Sciatic nerve (tissue), 2 donors: ENCODE results near the gene TNFRSF18. TPM values are rescaled to one million over a fixed set of nuclear protein-coding genes. Genes with fewer than 3 reads are reported as not detected.

Source experiments
- ATAC-seq: fragments of 200-7000 bp; cut with Tn5 transposase; one replicate; pipeline ENCODE4 v1.9.1; 2020; ENCODE audit warnings: mild to moderate bottlenecking, moderate library complexity
- DNase-seq: peaks from one replicate; pipeline ENCODE4 v3.0.0-alpha.2; 2020; ENCODE audit warnings: low spot score
- intact Hi-C: fragments of 100-400 bp; cut with DNase I; formaldehyde crosslinking; loops from one replicate; pipeline ENCODE4 v1.14.2; 2022
- total RNA-seq: library from RNA; stranded (reverse); fragmentation: NEBNext Ultra II Directional; extraction: Animal tissue kit (Norgen Biotek cat#: 25700); gene quantifications from one replicate; pipeline ENCODE4 v1.2.1, GENCODE V29; 2021
- donor health status: DM: no; HTN: no; CAD: no.
- donor health status: DM: no; HTN: no; CAD: no.

TNFRSF18 gene
- total RNA-seq, 1 donor from 2014 or later: 0.58 TPM

DNA sequence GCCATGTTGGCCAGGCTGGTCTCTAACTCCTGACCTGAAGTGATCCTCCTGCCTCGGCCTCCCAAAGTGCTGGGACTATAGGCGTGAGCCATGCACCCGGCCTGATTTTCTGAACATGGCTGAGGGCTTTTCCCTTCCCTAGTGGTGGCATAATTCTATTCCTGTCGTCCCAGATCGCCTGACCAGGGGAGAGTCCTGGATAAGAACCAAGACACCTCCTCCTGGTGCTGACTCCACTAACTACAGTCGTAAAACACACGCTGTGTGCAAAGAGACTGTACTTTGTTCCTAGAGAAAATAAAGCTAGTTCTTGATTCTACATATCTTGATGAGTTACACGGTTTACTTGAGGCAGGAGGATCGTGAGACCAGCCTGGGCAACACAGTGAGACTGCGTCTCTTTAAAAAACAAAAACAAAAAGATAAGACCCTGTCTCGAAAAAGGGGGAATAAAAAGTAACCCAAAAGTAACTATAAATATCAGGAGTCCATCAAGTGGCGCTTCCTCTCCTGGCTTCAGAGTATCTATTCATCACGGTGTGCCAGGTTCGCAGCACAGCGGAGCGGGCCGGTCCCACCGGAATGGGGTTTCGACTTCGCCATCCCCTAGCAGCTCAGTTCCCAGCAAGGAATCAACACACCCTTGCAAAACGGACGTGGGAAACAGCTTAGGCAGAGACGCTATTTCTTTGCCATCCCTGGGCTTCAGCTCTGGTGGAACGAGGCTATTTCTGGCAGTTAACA lies 24.4 kb upstream of the TNFRSF18 start:
- ATAC-seq (no peak), DNase-seq (no peak)
- intact Hi-C loops: no loop called here

DNA sequence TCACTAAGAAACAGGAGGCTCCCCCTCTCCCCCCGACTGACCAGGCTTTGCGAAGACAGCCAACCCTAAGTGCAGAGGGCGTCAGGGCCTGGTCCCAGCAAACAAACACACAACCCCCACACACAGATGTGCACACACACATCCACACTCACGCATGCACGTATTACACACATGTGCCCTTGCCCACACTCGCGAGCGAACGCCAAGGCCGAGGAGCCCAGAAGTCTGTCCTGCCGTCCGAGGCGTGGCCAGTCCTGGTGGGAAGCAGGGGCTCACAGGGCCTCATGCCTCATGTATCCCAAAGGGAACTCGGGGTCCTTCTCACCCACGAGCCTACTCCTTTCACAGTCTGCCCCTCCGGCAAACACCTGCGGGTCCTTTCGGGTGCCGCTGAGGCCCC lies 23.4 kb upstream of the TNFRSF18 start:
- intact Hi-C loops: no loop called here
- DNase-seq (no peak), ATAC-seq (no peak)

DNA sequence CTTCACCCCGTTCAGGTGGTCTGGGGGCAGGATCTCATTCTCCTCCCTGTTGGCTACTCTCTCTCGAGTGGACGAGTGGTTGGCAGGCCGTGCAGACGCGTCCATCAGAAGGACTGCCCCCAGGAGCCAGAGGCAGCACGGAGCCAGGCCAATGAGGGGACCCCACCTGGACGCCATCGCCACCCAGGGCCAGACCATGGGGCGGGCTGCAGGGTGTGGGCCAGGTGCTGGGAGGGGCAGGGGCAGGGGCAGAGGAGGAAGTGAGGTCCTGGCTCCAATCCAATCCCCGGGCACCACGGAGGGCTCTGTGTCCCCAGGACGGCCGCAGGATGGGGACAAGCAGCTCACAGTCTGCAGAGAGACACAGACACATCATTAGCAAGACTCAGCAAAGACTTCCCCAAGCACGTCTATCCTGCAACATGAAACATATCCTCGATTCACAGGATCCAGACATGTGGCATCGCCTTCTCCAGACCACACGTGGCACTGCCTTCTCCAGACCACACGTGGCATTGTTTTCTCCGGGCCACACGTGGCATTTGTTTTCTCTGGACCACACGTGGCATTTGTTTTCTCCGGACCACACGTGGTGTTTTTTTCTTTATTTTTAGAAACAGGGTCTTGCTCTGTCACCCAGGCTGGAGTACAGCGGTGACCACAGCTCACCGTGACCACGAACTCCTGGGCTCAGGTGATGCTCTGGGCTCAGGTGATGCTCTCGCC lies 22.4 kb upstream of the TNFRSF18 start:
- ATAC-seq: no peak
- intact Hi-C loops: no loop called here
- no peak for DNase-seq

DNA sequence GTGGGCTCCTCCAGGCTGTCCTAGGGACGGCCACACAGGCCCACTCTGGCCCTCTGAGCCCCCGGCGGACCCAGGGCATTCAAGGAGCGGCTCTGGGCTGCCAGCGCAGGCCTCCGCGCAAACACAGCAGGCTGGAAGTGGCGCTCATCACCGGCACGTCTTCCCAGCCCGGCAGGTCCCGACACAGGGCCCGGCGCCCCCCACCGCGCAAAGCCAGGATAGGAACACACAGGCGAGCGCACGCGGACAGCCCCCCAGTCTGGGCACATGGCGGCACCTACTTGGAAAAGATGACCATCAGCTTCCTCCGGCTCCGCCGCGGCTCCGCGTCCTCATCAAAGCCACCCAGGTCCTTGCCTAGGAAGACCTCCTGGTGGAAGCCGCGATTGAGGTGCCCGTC lies 21.8 kb upstream of the TNFRSF18 start:
- intact Hi-C loops: no loop called here
- no peak for DNase-seq
- no peak for ATAC-seq

DNA sequence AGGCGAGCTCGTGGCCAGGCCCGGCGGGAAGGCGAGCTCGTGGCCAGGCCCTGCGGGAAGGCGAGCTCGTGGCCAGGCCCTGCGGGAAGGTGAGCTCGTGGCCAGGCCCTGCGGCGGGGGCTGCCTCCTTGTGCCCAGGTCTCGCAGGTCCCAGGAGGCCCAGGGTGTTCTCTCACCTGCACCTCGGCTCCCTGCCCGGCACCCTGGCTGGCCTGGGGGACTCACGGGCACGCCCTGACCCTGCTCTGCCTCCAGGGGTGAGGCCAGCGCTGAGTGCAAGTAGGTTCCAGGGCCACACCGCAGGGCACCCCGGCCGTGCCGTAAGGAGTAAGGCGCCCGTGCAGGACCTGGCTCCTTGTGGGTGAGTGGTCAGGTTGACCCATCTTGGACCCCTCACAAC lies 21.0 kb upstream of the TNFRSF18 start:
- DNase-seq (no peak), ATAC-seq (no peak)
- intact Hi-C loops: no loop called here

DNA sequence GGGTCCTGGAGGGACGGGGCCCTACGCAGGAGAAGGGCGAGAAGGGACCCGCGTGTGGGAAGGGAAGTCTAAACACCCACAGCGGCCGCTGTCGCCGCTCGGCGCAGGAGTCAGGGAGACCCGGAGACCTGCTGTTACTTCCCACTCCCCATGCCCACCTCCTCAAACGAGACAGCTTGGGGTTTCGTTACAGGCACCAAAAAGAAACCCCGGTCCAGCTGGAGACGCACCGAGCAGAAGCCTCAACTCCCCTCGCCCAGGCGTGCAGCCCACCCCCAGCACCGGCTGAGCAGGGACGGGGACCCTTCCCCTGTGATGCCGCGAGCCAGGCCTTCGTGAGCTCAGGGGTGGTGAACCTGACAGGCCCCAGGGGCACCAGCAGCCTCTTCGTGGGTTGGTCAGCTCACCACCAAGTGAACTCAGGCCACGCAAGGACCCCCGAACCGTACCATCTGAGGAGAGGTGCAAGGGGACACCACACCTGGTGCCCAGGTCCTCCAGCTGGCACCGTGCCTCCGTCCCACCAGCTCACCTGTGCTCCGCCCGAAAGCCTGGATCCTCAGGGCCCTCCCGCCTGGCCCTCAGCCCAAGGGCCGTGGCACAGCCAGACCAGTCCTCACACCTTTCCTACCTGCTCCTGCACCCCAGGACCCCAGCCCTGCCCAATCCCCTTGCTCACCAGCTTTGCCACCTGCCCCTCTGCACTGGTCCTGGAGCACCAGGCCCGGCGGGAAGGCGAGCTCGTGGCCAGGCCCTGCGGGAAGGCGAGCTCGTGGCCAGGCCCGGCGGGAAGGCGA lies 20.4 kb upstream of the TNFRSF18 start:
- DNase-seq (no peak), ATAC-seq (no peak)
- intact Hi-C loops: no loop called here

DNA sequence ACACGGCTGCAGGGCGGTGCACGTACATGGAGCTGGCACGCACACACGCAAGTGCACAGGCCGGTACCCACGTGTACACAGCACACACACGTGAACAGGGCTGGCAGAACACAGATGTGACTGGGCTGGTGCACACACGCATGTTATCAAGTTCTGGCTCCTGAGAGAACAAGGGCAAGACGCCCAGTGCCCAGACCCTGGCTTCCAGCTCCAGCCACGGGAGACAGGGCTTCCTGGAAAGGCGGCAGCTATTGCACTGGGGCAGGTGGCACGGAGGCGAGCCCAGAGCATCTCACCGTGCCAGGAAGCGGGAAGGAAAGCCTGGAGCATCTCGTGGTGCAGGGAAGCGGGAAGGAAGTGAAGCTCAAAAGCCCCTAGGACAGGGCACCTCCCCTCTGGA lies 19.5 kb upstream of the TNFRSF18 start:
- DNase-seq (no peak), ATAC-seq (no peak)
- intact Hi-C loops: no loop called here

DNA sequence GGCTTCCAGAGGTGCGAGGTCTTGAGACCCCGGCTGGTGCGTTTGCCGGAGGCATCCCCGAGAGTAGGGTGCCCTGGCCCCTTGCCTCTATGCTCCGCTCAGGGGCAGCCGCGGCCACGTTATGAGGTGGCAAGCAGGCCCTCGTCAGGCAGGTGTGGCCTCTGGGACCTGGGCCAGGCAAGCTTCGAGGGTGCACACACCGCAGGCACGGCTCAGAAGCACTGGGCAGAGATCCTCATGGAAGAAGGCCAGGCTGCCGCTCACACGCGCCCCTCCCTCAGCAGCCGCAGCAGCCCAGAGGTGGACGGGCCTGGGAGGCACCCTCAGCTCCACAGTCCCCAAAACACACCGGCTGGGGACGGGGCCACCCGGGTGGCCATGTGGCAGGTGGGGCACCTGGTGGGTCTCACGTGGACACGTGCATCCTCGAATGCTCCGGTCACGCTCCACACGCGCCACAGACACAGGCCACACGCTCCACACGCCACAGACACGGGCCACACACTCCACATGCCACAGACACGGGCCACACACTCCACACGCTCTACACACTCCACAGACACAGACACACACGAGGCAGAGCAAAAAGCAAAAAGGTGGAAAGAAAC lies 18.9 kb upstream of the TNFRSF18 start:
- intact Hi-C loops: no loop called here
- no peak for ATAC-seq

DNA sequence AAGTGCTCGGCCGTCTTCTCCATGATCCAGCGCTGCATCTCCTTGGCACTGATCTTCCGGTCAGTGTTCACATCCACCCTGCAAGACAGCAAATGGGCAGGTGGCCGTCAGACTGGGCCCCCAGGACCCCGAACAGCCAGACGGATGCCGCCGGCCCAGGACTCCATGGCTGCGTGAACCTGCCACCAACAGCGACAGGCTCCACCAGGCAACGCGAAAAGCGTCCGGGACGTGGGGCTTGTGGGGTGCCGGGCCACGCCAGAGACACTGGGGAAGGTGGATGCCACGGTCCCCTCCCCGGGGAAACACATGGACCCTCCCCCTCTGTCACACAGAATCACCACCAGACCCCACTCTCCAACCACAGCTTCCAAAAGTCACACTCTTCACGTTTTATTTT lies 17.5 kb upstream of the TNFRSF18 start:
- ATAC-seq: no peak
- intact Hi-C loops: no loop called here

More for the DNA sequence above, 18.9 kb upstream of the TNFRSF18 start:
- DNase-seq: no peak

DNA sequence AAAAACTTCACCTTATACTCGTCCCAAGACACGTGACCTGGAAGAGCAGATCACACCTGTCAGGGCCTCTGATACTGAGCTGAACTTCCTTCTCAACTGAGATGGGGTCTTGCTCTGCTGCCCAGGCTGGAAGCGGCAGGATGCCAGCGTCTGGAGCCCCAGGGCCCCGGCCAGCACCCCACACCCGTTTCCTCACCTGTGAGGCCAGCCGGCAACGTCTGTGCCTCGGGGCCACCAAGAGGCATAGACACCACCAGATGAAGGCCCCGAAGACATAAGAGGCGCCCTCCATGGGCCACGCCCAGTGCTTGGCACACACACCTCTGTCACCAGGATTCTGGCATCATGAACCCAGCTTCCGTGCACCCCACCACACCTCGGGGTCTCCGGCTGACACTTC lies 16.9 kb upstream of the TNFRSF18 start:
- ATAC-seq: no peak
- no peak for DNase-seq
- intact Hi-C loops: no loop called here

More for the DNA sequence above, 17.5 kb upstream of the TNFRSF18 start:
- DNase-seq: no peak

DNA sequence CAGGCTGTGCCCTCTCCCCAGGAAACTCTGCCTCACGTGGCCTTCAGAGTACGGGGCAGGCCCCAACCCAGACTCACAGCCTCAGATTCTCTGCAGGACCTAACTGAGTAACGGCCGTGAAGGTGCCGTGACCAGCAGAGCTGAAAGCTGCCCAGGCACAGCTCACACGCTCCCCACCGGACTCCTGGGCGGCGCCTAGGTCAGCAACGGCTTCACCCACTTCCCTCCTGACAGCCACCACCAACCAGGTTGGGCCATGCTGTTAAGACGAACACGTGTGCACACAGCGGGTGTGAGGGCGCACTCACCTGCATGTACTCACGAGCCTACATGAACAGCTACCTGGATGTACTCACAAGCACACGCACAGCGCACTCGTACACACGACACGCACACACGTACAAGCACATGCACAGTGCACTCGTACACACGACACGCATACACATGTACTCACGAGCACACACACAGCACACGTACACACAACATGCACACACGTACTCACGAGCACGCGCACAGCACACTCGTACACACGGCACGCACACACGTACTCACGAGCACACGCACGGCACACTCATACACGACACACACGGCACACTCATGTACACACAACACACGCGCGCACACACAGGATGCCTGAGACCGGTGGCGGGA lies 16.3 kb upstream of the TNFRSF18 start:
- no peak for ATAC-seq
- no peak for DNase-seq
- intact Hi-C loops: no loop called here

DNA sequence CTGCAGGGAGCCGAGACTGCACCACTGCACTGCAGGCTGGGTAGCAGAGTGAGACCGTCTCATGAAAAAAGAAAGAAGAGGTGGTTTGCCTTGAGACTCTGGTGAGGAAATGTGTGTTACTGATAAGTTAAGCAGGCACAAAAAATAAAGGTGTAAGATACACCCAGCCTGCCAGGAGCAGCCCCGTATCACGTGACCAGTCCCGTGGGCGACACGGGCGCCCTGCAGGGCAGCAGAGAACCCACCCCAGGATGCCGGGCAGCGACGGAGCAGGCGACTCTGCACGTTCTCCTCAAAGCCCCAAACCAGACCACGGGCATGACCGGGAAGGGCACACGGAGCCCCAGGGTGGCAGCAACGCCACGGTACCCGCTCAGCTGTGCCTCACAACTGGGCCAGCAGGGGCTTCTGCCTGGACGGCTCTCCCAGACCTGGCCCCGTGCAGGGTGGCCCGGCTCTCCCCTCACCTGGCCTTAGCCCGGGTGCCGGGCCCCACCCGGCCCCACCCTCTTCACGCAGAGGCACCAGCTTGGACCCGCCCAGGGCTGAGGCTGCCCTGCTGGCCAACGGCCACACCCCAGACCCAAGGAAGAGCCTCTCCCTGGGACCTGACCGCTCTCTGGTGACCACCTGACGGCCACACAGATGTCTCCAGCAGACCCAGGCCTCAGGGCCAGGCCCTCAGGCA lies 15.6 kb upstream of the TNFRSF18 start:
- ATAC-seq (no peak), DNase-seq (no peak)
- intact Hi-C loops: no loop called here

DNA sequence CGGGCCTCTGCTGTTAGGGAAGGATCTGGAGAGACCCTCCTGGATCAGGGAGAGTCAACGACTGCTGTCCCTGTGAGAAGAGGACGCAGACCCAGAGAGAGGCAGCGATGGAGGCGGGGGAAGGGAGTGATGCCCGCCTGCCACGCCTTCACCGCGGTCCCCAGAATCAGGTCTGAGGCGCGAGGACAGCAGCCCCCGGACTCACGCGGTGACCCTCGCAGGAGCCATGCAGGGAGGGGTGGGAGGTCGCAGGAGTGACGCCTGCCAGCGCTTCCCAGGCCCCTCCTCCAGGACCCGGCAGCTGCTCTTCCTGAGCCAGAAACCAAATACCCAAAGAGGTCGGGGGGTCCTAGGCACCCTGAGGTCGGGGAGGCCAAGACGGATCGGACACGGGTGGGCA lies 13.8 kb upstream of the TNFRSF18 start:
- ATAC-seq (no peak), DNase-seq (no peak)
- intact Hi-C loops: no loop called here

DNA sequence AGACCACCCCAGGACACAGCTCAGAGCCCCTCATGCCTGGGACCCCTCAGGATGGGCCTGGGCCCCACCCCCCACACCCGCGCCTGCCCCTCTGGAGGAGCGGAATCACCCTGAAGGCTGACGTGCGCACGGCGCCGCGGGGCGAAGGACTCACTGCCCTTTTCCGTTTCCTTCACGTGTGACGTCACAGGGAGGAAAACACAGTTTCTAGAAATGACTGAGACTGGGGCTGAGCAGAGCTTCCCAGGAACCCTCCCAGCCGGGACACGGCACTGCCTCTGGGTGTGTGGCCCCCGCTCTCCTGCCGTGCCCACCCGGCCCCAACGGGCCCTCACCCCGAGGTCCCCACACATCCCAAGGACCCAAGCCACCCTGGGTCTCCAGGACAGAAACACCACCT lies 12.9 kb upstream of the TNFRSF18 start:
- DNase-seq (no peak), ATAC-seq (no peak)
- intact Hi-C loops: no loop called here

DNA sequence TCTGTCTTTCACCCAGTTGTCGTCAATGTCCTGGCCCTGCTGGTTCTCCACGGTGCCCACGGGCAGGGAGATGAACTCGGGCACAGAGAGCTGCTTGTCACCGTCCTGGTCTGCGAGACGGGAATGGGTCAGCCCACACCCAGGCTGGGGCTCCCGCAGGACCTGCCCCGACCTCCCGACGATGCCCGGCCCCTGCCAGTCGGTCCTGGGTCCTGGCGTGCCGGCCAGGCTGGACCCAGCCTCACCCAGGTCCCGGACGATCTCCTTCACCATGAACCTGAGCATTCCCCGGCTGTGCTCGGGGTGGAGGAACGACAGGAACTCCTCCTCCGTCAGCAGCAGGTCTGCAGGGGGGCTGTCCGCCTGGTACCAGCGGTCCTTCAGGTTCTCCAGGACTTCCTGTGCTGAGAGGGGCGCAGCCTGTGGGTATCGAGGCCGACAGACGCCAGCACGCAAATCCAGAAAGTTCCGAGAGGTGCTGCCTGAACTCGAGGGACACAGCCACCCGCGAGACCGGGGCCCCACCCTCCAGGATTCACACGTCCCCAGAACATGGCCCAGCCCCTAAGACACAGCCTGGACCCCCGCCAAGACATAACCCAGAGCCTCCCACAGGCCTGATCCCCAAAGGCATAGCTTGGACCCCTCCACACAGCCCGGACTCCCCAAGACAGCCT lies 12.3 kb upstream of the TNFRSF18 start:
- ATAC-seq (no peak), DNase-seq (no peak)
- intact Hi-C loops: no loop called here

DNA sequence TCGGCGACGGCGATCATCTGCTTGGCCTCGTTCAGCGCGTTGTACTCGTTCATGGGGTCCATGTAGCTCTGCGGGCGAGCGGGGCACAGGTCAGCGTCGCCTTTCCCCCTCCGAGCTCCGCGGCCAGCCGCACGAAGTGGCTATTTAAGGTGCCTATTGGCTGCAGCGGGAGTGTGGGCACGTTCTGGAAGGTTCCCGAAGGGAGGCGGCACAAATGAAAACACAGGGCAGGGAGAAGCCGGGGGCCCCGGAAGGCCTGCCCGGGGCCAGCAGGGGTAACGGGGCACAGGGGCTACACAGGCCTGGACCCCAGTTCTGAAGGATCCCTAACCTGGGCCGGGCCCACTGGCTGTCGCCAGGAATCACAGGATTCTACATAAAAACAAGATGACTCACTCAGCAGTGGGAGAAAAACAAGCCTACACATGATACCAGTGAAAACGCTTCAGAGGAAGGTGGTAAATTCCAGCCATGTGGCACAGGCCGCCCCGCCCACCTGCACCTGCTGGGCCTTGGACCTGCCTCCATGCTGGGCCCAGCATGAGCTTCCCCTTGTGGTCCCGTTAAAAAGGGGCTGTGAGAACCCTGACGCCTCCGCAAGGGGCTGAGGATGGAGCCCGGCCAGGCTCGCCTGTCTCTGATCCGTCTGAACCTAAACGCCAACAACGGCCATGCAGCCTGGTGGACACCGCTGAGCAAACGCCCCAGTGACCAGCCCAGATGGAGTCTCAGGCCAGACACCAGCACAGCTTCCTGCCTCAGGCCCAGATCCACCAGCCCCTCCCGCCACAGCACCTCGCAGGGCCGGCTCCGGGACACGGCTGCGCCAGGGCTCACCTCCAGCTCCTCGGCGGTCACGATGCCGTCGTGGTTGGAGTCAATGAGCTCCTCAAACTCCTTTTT lies 11.5 kb upstream of the TNFRSF18 start:
- ATAC-seq (no peak), DNase-seq (no peak)
- intact Hi-C loops: no loop called here
